HL-60/S4 treated with retinoic acid at 250 ng/mL for 4 days and 3 days (cell line): Measurements from ENCODE around the gene MYLK4.

ENCODE experiments used
- in situ Hi-C: fragments of 300-500 bp; cut with MboI; formaldehyde crosslinking; loops from 2 replicates; pipeline ENCODE4 v1.7.0; 2022; ENCODE audit warnings: low sequenced_read_pairs

Gene MYLK4

DNA sequence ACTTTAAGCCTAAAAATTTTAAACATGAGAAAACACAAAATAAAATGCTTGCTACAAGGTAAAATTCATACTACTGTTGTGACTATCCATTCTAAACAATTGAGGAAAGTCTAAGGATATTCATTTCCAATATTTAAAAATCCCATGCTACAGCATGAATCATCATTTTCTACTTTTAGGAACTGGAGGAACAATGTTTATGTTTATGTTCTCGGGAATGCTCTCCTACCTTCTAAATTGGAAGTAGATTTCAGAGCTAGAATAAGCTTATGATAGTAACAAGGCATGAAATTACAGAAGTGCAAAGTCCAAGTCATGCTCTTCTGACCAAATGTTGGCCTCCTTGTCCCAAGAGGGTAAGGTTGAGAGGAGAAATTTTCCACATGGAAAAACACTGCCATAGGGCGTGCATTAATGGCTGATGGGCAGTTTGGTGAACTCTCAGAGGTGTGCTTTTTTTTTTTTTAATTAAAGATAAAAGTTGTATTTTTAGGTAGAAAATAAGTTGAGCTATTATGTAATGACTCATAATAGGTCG lies 6.0 kb upstream of the MYLK4 start:
- in situ Hi-C loops, result no loop called here

GRCh38 chr6:2756241-2756640 lies 5.5 kb upstream of the MYLK4 start:
- in situ Hi-C loops, result no loop called here

DNA sequence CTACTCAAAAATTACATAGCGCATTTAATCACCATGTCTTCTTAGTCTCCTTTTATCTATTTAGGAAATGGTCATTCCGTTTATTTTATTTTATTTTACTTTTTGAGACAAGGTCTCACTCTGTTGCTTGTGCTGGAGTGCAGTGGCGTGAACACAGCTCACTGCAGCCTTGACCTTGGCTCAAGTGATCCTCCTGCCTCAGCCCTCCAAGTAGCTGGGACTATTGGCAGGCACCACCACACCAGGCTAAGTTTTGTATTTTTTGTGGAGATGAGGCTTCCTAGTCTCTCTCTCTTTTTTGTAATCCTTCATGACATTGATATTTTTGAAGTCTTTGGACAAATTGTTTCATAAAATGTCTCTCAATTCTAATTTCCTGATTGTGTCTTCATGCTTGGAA lies 4.7 kb upstream of the MYLK4 start:
- in situ Hi-C loops, result no loop called here

DNA sequence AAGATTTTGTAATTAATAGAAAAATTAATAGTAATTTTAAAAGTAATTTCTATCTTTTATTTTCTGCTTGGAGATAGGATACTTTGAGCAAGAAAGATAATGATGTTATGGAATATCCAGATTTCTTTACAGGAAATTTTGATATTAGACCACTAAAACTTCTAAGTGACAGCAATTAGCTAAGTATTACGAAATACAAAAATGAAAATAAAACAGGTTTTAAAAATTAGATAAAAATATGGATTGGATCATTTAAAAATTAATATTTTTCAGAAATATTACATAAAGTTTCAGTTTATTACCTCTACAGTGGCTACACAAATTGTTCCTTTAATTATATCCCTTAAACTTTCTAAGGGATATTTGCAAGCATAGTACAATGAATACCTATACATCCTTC lies 4.2 kb upstream of the MYLK4 start:
- in situ Hi-C loops, result no loop called here

- in situ Hi-C loops, result no loop called here
Observed at GRCh38 chr6:2754393-2754792, 3.7 kb upstream of the MYLK4 start.

DNA sequence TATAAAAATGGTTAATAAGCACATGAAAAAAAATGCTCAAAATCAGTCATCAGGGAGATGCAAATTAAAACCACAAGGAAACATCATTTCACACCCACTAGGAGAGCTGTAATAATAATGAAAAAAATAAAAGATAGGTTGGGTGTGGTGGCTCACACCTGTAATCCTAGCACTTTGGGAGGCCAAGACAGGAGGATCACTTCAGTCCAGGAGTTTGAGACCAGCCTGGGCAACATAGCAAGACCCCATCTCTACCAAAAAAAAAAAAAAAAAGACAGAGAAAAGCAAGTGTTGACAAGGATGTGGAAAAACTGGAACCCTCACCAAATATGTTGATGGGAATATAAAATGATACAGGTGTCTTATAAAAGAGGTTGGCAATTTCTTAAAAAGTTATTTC lies 3.0 kb upstream of the MYLK4 start:
- in situ Hi-C loops, result no loop called here

- in situ Hi-C loops, result no loop called here
Observed at GRCh38 chr6:2753110-2753489, 2.4 kb upstream of the MYLK4 start.

GRCh38 chr6:2752477-2753109 lies 1.9 kb upstream of the MYLK4 start:
- in situ Hi-C loops, result no loop called here

GRCh38 chr6:2751871-2752270 lies 1.1 kb upstream of the MYLK4 start:
- in situ Hi-C loops, result no loop called here

DNA sequence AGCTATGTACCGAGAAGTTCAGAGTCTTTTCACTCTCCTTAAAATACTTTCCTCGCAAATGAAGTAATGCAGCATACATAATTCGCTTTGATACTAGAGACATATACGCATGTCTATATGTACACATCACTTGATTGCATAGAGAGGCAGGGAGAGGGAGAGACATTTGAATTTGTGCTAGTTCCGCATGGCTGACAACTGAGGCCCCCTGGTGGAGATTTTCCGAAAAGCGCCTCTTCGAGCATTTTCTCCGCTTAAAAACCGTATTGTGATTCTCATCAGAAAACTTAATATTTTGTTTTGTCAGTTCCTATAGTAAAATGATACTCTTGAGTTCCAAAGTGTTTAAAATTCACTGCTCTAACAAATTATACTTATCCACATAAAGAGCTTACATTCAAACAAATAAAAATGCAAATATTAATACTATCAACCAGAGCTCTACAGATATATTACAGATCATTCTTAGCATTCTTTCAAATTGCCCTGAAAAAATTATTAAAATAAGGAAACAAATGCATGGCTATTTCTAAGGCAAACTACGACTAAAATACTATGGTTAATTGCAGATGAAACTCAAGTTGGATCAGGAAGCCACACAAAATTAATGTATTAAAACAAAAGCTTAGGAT lies 637 bp downstream of the MYLK4 start:
- in situ Hi-C loops, result no loop called here

DNA sequence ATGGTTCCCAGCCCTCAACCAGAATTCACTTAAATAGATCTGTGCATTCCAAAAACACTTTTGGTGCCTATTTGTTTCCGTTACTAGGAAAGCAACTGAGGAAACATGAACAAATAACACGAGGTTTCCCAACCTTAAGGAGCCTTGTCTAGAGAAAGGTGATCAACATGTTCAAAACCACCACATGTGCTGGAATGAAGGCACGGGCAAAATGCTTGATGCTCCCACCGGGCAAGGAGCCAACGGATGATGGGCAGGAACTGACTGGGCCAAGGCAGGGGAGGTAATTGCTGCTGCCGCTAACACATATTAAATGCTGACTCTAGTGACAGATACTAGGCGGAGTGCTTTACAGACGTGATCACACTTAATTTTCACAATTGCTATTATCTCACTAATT lies 2.5 kb downstream of the MYLK4 start:
- in situ Hi-C loops, result no loop called here

DNA sequence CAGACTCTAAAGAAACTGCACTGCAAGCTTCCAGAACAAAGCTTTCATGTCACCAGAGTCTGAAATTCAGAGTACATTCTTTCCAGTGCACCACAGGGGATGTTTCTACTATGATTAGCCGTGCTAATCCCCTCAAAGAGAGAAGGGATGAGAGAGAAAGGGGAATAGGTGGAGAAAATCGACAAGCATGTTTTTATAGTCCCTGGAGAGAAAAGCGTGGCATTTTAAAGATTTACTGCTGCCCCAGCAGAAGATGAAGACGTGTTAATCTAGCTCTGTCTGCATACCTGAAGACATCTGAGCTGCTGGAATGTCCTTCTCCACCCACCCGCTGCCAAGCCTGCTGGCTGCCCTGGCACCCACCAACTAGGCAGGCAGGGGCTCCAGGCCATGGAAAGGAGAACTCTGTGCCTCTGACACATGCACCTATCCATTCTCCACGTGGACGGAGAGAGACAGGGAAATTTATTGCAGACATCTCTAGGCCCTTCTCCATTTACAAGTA lies 4.1 kb downstream of the MYLK4 start:
- in situ Hi-C loops, result no loop called here

DNA sequence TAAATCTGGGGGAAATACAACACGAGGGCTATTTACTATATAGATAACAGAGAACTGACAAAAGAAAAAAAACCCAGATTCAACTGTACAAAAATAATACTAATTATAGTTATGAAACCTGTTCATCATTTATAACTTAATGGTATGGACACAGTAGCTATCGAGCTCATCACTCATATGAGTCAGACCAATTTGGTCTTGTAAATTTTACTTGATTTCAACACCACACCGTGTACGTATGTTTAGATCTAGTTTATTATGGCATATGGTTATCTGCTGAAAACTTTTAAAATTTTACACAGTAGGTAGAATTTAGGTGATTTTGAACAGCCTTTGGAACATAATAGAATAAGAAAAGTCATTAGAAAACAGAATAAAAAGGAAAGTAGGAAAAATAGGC lies 5.5 kb downstream of the MYLK4 start:
- in situ Hi-C loops, result no loop called here

DNA sequence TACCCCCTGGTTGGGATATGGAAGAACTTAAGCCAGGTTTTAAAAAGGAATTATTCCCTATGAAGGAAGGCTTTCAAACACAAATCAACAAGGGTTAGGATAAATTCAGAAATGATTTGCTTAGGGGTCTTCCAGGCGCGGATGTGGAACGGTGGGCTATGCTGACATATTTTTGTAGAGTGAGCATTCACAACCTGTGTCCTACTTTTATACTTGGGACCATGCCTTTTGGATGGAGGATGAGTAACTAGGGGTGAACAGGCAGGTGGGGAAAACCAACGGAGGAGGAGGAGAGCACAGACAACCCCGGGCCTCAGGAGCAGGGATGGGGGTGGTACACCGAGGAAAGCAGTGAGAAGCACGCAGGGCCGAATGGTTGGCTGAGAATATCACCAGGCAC lies 5.9 kb downstream of the MYLK4 start:
- in situ Hi-C loops, result no loop called here

DNA sequence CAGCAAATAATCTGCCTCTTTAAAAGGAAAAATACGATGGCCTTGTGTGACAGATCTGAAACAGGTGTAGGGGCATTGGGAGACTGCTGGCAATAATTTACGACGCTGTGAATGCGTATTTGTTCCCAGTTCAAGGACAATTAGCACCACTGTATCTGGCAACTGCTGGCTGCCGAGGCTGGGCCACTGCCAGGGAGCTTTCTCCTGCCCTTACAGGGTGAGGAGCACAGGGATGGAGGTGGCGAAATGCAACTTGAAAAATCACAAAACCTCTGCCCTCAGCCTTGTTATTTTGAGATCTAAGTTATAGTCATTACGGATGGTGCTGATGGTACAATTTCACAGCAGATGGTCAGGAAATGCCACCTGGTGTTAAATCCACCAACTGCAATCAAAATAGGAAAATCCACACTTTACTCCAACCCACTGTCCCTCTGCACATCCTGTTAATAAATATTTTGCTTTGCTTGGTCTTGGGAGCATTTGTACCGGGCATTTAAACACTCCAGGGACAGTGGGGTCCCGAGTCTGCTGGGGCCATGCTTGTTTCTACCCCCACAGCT lies 6.4 kb downstream of the MYLK4 start:
- in situ Hi-C loops, result no loop called here

DNA sequence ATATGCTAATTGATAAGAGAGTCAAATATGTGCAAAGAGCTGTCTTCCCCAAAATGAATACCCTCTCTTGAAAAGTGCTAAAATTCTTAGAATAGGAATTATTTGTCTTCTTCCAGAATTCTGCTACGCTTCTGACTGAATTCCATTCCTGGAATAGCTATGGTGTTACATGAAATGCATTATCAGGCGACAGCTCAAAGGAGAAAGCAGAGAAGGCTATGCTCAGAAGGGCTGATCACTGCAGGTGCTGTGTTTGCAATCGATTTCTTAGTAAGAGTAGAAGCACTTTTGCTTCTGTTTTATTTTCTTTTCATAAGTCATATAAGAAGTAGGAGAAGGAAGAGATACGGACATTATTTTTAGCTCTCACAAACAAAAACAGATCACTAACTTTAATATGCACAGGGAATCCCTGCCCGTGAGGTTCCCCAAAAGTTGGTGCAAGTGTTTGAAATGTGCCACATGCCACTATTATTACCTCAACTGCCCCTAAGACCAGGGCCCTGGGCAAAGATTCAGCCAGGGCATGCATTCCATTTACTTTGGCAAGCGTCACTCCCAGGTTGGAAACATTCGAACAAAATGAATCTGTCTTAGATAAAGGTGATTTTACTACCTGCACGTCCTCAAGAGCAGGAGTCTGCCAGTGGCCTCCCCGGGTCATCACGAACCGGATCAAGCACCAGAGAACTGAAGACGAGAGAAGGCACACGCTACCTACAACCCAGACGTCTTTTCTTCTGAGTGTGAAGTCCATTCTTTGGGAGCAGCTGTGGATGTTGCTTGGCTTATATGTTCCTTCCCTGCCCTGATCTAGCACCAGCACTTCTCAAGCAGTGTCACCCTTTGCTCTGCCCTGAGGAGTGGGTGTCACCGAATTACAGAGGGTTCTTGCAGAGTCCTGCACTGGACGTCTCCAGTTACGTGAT lies 7.2 kb downstream of the MYLK4 start:
- in situ Hi-C loops, result no loop called here

DNA sequence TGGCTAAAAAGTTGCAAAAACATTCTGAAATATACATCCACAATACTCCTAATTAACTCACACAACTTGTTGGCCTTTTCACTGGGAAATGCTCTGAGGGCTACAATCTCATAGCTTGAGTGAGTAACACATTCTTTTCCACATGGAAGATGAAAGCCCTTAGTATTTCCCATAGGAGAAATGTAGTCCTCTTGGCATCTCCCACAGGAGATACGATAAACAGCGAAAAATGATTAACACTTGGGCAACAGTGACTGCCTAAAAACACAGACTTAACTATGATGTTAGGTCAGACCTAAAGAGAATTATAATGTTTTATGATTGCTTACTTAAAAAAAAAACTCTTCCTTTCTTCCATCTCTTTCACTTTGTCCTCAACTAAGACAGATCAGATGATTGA lies 9.0 kb downstream of the MYLK4 start:
- in situ Hi-C loops, result no loop called here

- in situ Hi-C loops, result no loop called here
Observed at GRCh38 chr6:2740581-2740980, 10.1 kb downstream of the MYLK4 start.

- in situ Hi-C loops, result no loop called here
Observed at GRCh38 chr6:2739335-2739734, 11.4 kb downstream of the MYLK4 start.

- in situ Hi-C loops, result no loop called here
Observed at GRCh38 chr6:2738373-2738979, 12.2 kb downstream of the MYLK4 start.

GRCh38 chr6:2737885-2738284 lies 12.8 kb downstream of the MYLK4 start:
- in situ Hi-C loops, result no loop called here
